RWPE2 (cell line): Measurements from ENCODE around the gene DCLRE1A.

ENCODE experiments used
- ATAC-seq: fragments of 200-7000 bp; cut with Tn5 transposase; 3 replicates; pipeline ENCODE4 v1.9.1; 2021; ENCODE audit warnings: low read depth
- DNase-seq: peaks from one replicate; pipeline ENCODE4 v3.0.0-alpha.2; 2020; ENCODE audit warnings: low spot score
- H3K27ac ChIP-seq: fragments of 450-650 bp; 2 replicates; pipeline ENCODE4 v1.5.1; 2017; ENCODE audit warnings: mild to moderate bottlenecking; ENCODE audit not compliant: poor library complexity, severe bottlenecking
- H3K27me3 ChIP-seq: fragments of 250-450 bp; sonication (Bioruptor Pico); 2 replicates; pipeline ENCODE4 v1.5.1; 2021; ENCODE audit warnings: mild to moderate bottlenecking, moderate library complexity; ENCODE audit not compliant: insufficient read depth, poor library complexity, severe bottlenecking
- H3K36me3 ChIP-seq: fragments of 250-450 bp; sonication (Bioruptor Pico); 2 replicates; pipeline ENCODE4 v1.5.1; 2020; ENCODE audit warnings: low read depth, mild to moderate bottlenecking, moderate library complexity
- H3K4me1 ChIP-seq: fragments of 250-450 bp; sonication (Bioruptor Pico); 2 replicates; pipeline ENCODE4 v1.5.1; 2021; ENCODE audit warnings: mild to moderate bottlenecking, moderate library complexity; ENCODE audit not compliant: insufficient read depth, poor library complexity, severe bottlenecking
- H3K4me3 ChIP-seq: fragments of 250-450 bp; sonication (Bioruptor Pico); 2 replicates; pipeline ENCODE4 v1.5.1; 2021; ENCODE audit warnings: mild to moderate bottlenecking, moderate library complexity; ENCODE audit not compliant: severe bottlenecking
- H3K9me3 ChIP-seq: fragments of 250-450 bp; sonication (Bioruptor Pico); 2 replicates; pipeline ENCODE4 v1.5.1; 2021; ENCODE audit warnings: mild to moderate bottlenecking, moderate library complexity; ENCODE audit not compliant: severe bottlenecking
- CTCF ChIP-seq: fragments of 450-650 bp; IDR thresholded peaks from one replicate; pipeline ENCODE4 v1.5.1; 2017; ENCODE audit warnings: mild to moderate bottlenecking, moderate library complexity; ENCODE audit not compliant: poor library complexity, severe bottlenecking

The DCLRE1A gene

DNA sequence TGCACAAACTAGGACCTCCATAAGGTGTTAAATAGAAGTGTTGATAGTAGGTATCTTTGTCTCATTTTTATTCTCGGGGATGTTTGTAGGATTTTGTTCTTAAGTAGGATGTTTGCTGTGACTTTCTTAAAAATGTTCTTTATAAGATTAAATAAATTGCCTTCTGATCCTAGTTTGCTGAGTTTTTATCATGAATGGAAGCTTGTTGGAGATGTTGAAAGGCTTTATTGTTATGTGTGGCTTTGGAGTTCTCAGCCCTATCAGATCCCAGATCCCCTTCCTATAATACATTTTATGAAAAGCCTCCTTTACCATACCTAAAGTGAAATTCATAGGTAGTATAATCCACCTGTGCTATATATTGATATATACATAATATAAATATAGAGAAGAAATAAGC is 40.7 kb upstream of the DCLRE1A start:
- H3K27me3 ChIP-seq, result no peaks in the 10 kb centered on the region
- no peak overlapping the region for H3K27ac ChIP-seq
- DNase-seq (no peak), ATAC-seq (no peak)
- H3K9me3 ChIP-seq, result no peaks in the 10 kb centered on the region
- H3K36me3 ChIP-seq, result peaks cover 24% of the 10 kb centered on the region
- peaks cover 12% of the 10 kb centered on the region for H3K4me1 ChIP-seq
- no peak overlapping the region for H3K4me3 ChIP-seq
- TF ChIP-seq CTCF, result no peak

GRCh38 chr10:113893570-113893969 is 39.7 kb upstream of the DCLRE1A start:
- ATAC-seq, result no peak
- Histone ChIP-seq H3K36me3 (peaks cover 19% of the 10 kb centered on the region), H3K4me1 (peaks cover 12% of the 10 kb centered on the region), H3K27ac (no peak overlapping the region), H3K4me3 (no peak overlapping the region), H3K27me3 (no peaks in the 10 kb centered on the region), H3K9me3 (no peaks in the 10 kb centered on the region)
- DNase-seq, result no peak
- TF ChIP-seq CTCF, result no peak

DNA sequence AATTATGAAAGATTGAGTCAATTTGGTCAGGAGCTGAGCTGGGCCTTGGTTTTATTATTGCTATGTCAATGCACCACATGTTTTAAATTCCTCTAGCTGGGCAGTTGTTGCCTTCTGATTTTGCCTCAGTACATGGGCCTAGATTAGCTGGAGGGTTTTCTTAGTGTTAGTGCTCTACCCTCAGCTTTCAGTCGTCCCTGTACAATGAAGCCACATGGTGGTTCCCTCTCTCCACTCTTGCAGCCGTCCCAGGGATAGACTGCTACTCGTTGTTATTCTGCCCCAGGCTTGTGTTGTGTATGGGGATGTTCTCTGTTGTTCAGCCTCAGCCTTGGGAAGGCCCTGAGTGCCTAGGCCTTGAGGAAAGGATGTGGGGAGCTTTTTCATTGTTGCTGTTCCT is 37.6 kb upstream of the DCLRE1A start:
- peaks cover 12% of the 10 kb centered on the region for H3K4me1 ChIP-seq
- H3K27me3 ChIP-seq, result no peaks in the 10 kb centered on the region
- no peak for ATAC-seq
- peaks cover 25% of the 10 kb centered on the region for H3K36me3 ChIP-seq
- no peak for DNase-seq
- no peak for TF ChIP-seq CTCF
- no peaks in the 10 kb centered on the region for H3K9me3 ChIP-seq
- no peak overlapping the region for H3K4me3 ChIP-seq
- no peak overlapping the region for H3K27ac ChIP-seq

- ATAC-seq (no peak), DNase-seq (no peak)
- TF ChIP-seq CTCF, result no peak
- H3K9me3 ChIP-seq, result no peaks in the 10 kb centered on the region
- H3K36me3 ChIP-seq, result peaks cover 27% of the 10 kb centered on the region
- H3K27me3 ChIP-seq, result no peaks in the 10 kb centered on the region
- H3K4me3 ChIP-seq, result no peak overlapping the region
- H3K4me1 ChIP-seq, result peaks cover 12% of the 10 kb centered on the region
- no peak overlapping the region for H3K27ac ChIP-seq
These were observed 36.9 kb upstream of the DCLRE1A start for GRCh38 chr10:113890769-113891168.

DNA sequence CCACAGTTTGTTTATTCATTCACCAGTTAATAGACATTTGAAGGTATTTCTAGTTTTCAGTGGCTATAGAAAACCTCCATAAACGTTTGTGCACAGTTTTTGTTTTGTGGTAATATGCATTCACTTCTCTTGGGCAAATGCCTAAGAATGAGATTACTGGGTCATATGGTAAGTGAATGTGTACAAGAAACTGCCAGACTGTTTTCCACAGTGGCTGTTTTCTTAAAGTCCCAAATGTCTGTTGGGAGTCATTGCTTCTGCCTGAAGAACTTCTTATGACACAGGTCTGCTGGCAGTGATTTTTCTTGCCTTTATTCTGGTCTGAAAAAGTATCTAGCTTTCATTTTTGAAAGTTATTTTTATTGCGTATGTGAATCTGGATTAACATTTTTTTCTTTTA is 36.0 kb upstream of the DCLRE1A start:
- H3K4me3 ChIP-seq, result no peak overlapping the region
- H3K4me1 ChIP-seq, result peaks cover 7% of the 10 kb centered on the region
- H3K9me3 ChIP-seq, result no peaks in the 10 kb centered on the region
- DNase-seq, result no peak
- H3K27me3 ChIP-seq, result no peaks in the 10 kb centered on the region
- no peak for TF ChIP-seq CTCF
- peaks cover 33% of the 10 kb centered on the region for H3K36me3 ChIP-seq
- no peak for ATAC-seq
- H3K27ac ChIP-seq, result no peak overlapping the region
